ENCODE data around the gene STARD5.

STARD5 gene

GRCh38 chr15:81330366-81331090 is 6.6 kb upstream of the STARD5 start:
- TF ChIP-seq GATA3 (IDR thresholded peaks at IDR 0.05; ENCODE audit: low read depth, low read length) (no peak), GATA2 (IDR thresholded peaks at IDR 0.05; ENCODE audit: low read depth, low read length) (no peak)

GRCh38 chr15:81329446-81329845 is 5.5 kb upstream of the STARD5 start:
- TF ChIP-seq GATA2 (IDR thresholded peaks at IDR 0.05; ENCODE audit: low read depth, low read length), result no peak

- TF ChIP-seq GATA3 (IDR thresholded peaks at IDR 0.05; ENCODE audit: low read depth, low read length) (no peak), GATA2 (IDR thresholded peaks at IDR 0.05; ENCODE audit: low read depth, low read length) (no peak)
Measured at GRCh38 chr15:81327516-81327915, 3.6 kb upstream of the STARD5 start.

DNA sequence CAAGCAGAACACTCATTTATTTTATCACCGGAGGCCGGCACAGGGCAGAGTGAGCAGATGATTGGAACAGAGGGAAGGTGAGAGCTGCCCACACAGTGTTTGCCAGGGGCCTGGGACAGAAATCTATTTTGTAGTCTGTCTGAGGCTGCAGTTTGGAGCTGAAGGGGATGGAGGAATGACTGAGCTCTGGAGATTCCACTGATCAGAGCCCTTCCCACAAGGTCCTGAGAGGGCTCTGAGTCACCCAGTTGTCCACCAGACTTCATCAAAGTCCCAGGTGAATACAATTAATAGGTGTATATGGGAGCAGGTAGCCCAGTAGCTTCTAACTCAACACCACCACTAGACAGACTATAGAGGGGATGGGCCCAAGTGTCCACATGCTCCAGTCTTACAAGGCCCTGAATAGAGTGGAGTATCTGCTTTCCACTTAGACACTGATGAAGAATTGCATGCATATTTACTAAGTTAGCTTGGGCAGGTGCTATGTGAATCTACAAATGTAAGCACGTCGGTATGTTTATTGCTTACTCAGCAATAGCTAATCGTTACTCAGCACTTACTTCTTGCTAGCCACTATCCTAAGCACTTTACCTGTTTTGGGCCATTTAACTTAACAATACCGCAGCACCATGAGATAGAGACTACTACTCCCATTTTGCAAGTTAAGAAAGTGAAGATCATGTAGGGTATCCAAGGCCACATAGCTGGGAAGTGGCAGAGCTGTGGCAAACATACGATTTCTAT is 2.7 kb upstream of the STARD5 start:
- TF ChIP-seq GATA2 (IDR thresholded peaks at IDR 0.05; ENCODE audit: low read depth, low read length) (no peak), GATA3 (IDR thresholded peaks at IDR 0.05; ENCODE audit: low read depth, low read length) (no peak)

- TF ChIP-seq GATA3 (IDR thresholded peaks at IDR 0.05; ENCODE audit: low read depth, low read length) (no peak), GATA2 (IDR thresholded peaks at IDR 0.05; ENCODE audit: low read depth, low read length) (no peak)
Measured at GRCh38 chr15:81323559-81323943, 390 bp downstream of the STARD5 start.

DNA sequence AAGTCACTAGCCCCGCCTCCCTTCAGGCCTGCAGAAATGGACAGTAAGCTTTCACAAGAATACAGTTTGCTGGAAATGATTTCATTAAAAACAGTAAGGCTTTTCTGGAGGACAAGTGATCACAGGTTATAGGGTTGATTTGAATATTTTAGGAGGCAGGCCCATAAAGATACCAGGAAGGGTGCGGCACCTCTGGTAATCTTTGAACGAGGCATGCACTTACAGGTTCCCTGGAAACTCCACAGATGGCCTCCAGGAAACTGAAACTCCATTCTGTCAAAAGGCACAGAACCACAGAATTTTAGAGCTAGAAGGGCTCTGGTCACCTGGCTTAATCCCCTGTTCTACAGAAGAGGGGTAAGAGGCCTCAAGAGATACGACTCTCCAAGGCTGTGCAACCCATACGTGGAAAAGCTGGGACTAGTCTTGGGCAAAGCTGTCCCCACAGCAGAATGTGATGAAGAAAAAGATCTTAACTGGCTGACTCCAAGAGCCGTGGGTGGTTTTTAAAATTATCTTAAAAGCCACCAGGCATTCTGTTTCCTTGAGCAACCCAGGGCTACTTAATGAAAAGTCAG is 1.2 kb downstream of the STARD5 start:
- TF ChIP-seq GATA2 (IDR thresholded peaks at IDR 0.05; ENCODE audit: low read depth, low read length) (no peak), GATA3 (IDR thresholded peaks at IDR 0.05; ENCODE audit: low read depth, low read length) (no peak)

- TF ChIP-seq GATA3 (IDR thresholded peaks at IDR 0.05; ENCODE audit: low read depth, low read length) (no peak), GATA2 (IDR thresholded peaks at IDR 0.05; ENCODE audit: low read depth, low read length) (no peak)
Measured at GRCh38 chr15:81321667-81322066, 2.3 kb downstream of the STARD5 start.

GRCh38 chr15:81317642-81318017 is 6.3 kb downstream of the STARD5 start:
- TF ChIP-seq GATA3 (IDR thresholded peaks at IDR 0.05; ENCODE audit: low read depth, low read length), result no peak
- no peak for TF ChIP-seq GATA2 (IDR thresholded peaks at IDR 0.05; ENCODE audit: low read depth, low read length)

DNA sequence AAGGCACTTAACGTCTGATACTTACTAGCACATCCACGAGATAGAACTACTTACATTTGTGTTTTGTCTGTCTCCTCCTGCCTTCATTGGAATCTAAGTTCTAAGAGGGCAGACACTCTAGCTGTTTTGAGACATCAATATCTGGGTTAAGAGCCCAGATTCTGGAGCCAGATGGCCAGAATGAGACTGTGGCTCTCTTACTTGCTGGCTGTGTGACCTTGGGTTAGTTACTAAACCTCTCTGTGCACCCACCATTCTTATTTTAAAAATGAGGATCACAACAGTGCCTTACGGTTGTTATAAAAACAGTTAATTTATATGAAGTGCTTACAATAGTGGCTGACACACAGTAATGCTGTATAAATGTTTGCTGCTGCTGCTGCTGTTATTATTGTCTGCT is 7.7 kb downstream of the STARD5 start:
- TF ChIP-seq GATA3 (IDR thresholded peaks at IDR 0.05; ENCODE audit: low read depth, low read length) (no peak), GATA2 (IDR thresholded peaks at IDR 0.05; ENCODE audit: low read depth, low read length) (no peak)

GRCh38 chr15:81315452-81316175 is 8.3 kb downstream of the STARD5 start:
- TF ChIP-seq GATA3 (IDR thresholded peaks at IDR 0.05; ENCODE audit: low read depth, low read length), result no peak
- no peak for TF ChIP-seq GATA2 (IDR thresholded peaks at IDR 0.05; ENCODE audit: low read depth, low read length)

DNA sequence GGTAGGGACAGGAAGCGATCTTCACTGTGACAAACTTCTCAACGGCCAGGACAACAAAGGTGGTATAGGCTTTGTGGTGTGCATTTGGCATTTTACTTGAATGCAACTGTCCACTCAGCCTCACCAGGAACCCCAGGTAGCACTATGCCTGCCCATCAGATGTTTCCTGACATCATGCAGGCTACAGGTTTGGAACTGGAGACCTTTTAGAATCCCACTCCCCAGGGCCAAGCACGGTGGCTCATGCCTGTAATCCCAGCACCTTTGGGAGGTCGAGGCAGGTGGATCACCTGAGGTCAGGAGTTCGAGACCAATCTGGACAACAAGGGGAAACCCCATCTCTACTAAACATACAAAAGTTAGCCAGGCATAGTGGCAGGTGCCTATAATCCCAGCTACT is 9.6 kb downstream of the STARD5 start:
- TF ChIP-seq GATA3 (IDR thresholded peaks at IDR 0.05; ENCODE audit: low read depth, low read length), result no peak
- no peak for TF ChIP-seq GATA2 (IDR thresholded peaks at IDR 0.05; ENCODE audit: low read depth, low read length)

DNA sequence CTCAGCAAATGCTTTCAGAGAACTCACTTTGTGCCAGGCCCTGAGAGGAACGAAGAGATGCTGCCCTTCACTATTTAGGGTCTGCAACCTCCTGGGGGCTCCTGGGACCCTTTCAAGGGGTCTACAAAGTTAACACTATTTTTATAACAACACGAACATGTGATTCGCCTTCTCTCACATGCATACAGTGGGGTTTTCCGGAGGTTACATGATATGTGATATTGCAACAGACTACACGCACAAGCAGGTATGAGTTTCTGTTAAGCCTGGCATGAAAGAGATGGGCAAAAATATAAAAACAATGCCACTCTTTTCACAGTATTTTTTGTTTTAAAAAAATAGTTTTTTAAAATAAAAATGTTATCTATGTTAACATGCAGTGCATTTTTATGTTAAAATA is 10.3 kb downstream of the STARD5 start:
- TF ChIP-seq GATA2 (IDR thresholded peaks at IDR 0.05; ENCODE audit: low read depth, low read length) (no peak), GATA3 (IDR thresholded peaks at IDR 0.05; ENCODE audit: low read depth, low read length) (no peak)

DNA sequence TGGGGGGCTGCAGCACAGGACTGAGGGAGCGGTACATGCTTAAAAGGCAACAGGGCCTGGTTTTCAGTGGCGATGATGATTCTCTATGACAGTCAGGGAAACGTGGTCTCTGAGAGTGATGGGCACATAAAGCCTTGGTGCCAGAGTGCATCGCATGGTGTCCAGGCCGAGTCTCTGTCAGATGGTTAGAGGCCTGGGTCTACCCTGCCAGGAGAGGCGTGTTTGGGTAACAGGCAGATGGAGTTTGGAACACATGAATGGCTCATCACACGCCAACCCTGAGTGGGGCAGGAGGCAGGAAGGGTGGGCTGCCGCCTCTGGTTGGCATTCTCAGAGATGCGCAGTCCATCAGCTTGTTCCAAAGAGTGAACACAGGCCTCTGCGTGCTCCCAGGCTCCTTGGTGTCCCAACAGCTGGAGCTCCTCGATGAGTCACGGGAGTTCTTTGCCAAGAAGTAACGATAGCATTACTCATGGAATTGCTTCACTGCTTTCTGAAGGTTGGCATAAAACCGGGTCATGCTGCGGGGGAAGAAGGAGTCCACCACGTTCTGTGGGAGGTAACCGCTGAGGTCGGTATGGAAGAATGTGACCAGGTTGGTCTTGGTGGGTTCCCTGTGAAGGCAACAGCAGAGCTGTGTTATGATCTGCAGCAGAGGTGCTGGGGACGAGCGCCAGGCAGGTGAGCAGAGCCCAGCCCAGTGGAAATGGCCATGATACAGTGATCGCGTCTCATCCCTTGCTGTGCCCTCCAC is 11.0 kb downstream of the STARD5 start:
- TF ChIP-seq GATA3 (IDR thresholded peaks at IDR 0.05; ENCODE audit: low read depth, low read length), result no peak
- no peak for TF ChIP-seq GATA2 (IDR thresholded peaks at IDR 0.05; ENCODE audit: low read depth, low read length)

All from SH-SY5Y (cell line).